ENCODE measurements around the gene TCF20.

The TCF20 gene

DNA sequence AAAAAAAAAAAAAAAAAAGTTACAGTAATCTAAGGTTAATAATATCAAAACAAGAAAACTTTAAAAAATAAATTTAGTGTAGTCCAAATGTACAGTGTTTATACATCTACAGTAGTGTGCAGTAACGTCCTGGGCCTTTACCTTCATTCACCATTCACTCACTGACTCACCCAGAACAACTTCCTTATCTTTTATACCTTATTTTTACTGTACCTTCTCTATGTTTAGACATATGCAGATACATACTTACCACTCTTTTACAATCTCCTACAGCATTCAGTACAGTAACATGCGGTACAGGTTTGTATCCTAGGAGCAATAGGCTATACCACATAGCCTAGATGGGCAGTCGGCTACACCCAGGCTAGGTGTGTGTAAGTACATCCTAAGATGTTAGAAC, 38.5 kb downstream of the TCF20 start:
- no peak for DNase-seq
- Histone ChIP-seq H3K4me1 (ENCODE audit: control insufficient read depth, low read depth, low read length) (no peaks in the 10 kb centered on the region), H2BK5ac (ENCODE audit: low read length) (no peak overlapping the region), H2BK120ac (ENCODE audit: low read depth, low read length) (no peak overlapping the region), H3K4me2 (ENCODE audit: low read length) (no peak overlapping the region), H4K8ac (ENCODE audit: low read depth, low read length) (no peak overlapping the region), H3K9ac (ENCODE audit: low read length) (no peak overlapping the region), H3K27me3 (ENCODE audit: insufficient read depth, low read length, poor library complexity) (no peaks in the 10 kb centered on the region), H3K79me2 (ENCODE audit: control insufficient read depth, insufficient read depth, low read length) (peaks cover 43% of the 10 kb centered on the region), H3K18ac (ENCODE audit: low read length) (no peak overlapping the region), H3K27ac (ENCODE audit: low read depth, low read length) (no peak overlapping the region), H3K23ac (ENCODE audit: low read length) (no peak overlapping the region), H3K36me3 (ENCODE audit: control insufficient read depth, insufficient read depth, low read length) (no peaks in the 10 kb centered on the region), H3K4me3 (ENCODE audit: low read length) (no peak overlapping the region), H4K5ac (ENCODE audit: low read length) (no peak overlapping the region), H2BK15ac (replicated peaks; ENCODE audit: low read depth) (no peak overlapping the region), H3K4ac (ENCODE audit: low read depth, low read length) (no peak overlapping the region), H2AK5ac (ENCODE audit: low read length) (no peak overlapping the region), H3K56ac (ENCODE audit: low read length) (no peak overlapping the region), H3K79me1 (ENCODE audit: low read length) (peaks cover 42% of the 10 kb centered on the region)
- no CpG with 5 or more reads among the region's 3 CpGs for WGBS (ENCODE audit: extremely low coverage, insufficient coverage, low lambda C conversion rate)

DNA sequence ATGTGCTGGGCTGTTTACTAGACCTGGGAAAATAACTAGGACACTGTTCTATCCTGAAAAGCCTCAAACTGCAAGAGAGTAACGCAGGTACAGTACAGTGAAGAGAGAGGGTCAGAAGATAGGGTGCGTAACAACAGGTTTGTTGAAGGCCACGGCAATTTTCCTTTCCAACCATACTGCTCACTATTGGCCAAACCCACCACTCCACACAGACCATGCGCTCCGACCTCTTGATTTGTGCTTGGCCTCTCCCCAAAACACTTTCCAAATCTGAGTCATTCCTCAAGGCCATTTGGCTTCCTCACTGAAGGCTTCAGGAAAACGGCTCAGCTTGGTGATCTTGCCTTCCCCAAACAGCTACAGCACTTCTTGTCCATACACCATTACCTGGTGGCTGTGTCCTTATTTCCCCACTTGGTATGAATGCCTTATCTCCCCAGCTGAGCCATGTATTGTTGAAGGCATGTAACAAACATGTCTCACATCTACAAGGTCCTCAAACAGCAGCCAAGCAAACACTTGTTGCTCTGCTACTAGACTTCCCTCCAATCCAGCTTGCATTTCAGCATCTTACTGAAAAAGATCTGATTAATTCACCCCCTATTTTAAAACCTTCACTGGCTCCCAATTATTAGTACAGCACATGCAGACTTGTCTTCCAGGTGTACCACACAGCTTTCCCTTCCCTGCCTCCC, 40.9 kb downstream of the TCF20 start:
- H2AK5ac ChIP-seq (ENCODE audit: low read length), result no peak overlapping the region
- no peak overlapping the region for H4K5ac ChIP-seq (ENCODE audit: low read length)
- H3K23ac ChIP-seq (ENCODE audit: low read length), result no peak overlapping the region
- H3K4me3 ChIP-seq (ENCODE audit: low read length), result no peak overlapping the region
- H3K4me1 ChIP-seq (ENCODE audit: control insufficient read depth, low read depth, low read length), result no peaks in the 10 kb centered on the region
- no CpG with 5 or more reads among the region's 6 CpGs for WGBS (ENCODE audit: extremely low coverage, insufficient coverage, low lambda C conversion rate)
- no peak overlapping the region for H3K4me2 ChIP-seq (ENCODE audit: low read length)
- H3K79me2 ChIP-seq (ENCODE audit: control insufficient read depth, insufficient read depth, low read length), result peaks cover 41% of the 10 kb centered on the region
- H3K79me1 ChIP-seq (ENCODE audit: low read length), result peaks cover 38% of the 10 kb centered on the region
- H2BK120ac ChIP-seq (ENCODE audit: low read depth, low read length), result no peak overlapping the region
- no peak for DNase-seq
- H3K4ac ChIP-seq (ENCODE audit: low read depth, low read length), result no peak overlapping the region
- no peaks in the 10 kb centered on the region for H3K36me3 ChIP-seq (ENCODE audit: control insufficient read depth, insufficient read depth, low read length)
- no peak overlapping the region for H3K27ac ChIP-seq (ENCODE audit: low read depth, low read length)
- no peaks in the 10 kb centered on the region for H3K27me3 ChIP-seq (ENCODE audit: insufficient read depth, low read length, poor library complexity)
- no peak overlapping the region for H2BK5ac ChIP-seq (ENCODE audit: low read length)
- no peak overlapping the region for H3K9ac ChIP-seq (ENCODE audit: low read length)
- H2BK15ac ChIP-seq (replicated peaks; ENCODE audit: low read depth), result no peak overlapping the region
- no peak overlapping the region for H3K18ac ChIP-seq (ENCODE audit: low read length)
- H4K8ac ChIP-seq (ENCODE audit: low read depth, low read length), result no peak overlapping the region
- no peak overlapping the region for H3K56ac ChIP-seq (ENCODE audit: low read length)

DNA sequence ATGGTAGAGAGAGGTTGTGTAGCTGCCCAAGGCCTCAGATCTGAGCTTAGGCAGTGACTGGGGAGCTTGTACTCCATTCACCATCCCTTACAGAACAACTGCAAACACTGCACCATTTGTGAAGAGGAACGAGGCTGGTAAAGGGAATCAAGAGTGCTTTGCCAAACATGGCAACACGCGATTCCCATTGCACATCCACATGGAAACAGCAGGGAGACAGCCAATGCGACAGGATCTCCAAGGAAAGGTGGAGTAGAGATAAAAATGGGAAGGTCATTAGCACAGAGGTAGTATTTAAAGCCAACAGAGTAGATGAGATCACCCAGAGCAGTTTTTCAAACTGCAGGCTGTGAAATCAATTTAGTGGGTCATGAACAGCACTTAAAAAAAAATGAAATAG, 42.0 kb downstream of the TCF20 start:
- DNase-seq, result no peak
- Histone ChIP-seq H3K4me2 (ENCODE audit: low read length) (no peak overlapping the region), H3K27ac (ENCODE audit: low read depth, low read length) (no peak overlapping the region), H3K4me1 (ENCODE audit: control insufficient read depth, low read depth, low read length) (no peaks in the 10 kb centered on the region), H3K56ac (ENCODE audit: low read length) (no peak overlapping the region), H2BK5ac (ENCODE audit: low read length) (no peak overlapping the region), H3K18ac (ENCODE audit: low read length) (no peak overlapping the region), H4K8ac (ENCODE audit: low read depth, low read length) (no peak overlapping the region), H3K36me3 (ENCODE audit: control insufficient read depth, insufficient read depth, low read length) (no peaks in the 10 kb centered on the region), H3K4me3 (ENCODE audit: low read length) (no peak overlapping the region), H4K5ac (ENCODE audit: low read length) (no peak overlapping the region), H3K9ac (ENCODE audit: low read length) (no peak overlapping the region), H3K4ac (ENCODE audit: low read depth, low read length) (no peak overlapping the region), H3K27me3 (ENCODE audit: insufficient read depth, low read length, poor library complexity) (no peaks in the 10 kb centered on the region), H2AK5ac (ENCODE audit: low read length) (no peak overlapping the region), H3K23ac (ENCODE audit: low read length) (no peak overlapping the region), H3K79me1 (ENCODE audit: low read length) (peaks cover 34% of the 10 kb centered on the region), H2BK120ac (ENCODE audit: low read depth, low read length) (no peak overlapping the region), H2BK15ac (replicated peaks; ENCODE audit: low read depth) (no peak overlapping the region), H3K79me2 (ENCODE audit: control insufficient read depth, insufficient read depth, low read length) (peaks cover 40% of the 10 kb centered on the region)
- WGBS (ENCODE audit: extremely low coverage, insufficient coverage, low lambda C conversion rate), result no CpG with 5 or more reads among the region's 4 CpGs

DNA sequence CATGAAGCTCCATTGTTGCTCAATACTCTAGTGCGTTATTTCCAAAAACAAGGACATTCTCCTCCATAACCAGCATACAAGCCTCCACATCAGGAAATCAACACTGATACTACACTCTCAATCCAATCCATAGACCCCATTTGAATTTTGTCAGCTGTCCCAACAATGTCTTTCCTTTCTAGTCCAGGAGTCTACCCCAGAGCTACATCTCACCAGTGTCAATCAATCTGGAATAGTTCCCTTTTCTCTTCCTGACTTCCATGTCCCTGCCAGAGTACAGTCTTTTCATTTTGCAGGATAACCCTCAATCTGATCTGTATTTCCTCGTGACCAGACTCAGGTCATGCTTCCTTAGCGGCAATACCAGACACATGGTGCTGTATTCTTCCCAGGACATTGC, 43.0 kb downstream of the TCF20 start:
- no peak overlapping the region for H4K8ac ChIP-seq (ENCODE audit: low read depth, low read length)
- no peak overlapping the region for H3K4me3 ChIP-seq (ENCODE audit: low read length)
- no peaks in the 10 kb centered on the region for H3K4me1 ChIP-seq (ENCODE audit: control insufficient read depth, low read depth, low read length)
- H3K9ac ChIP-seq (ENCODE audit: low read length), result no peak overlapping the region
- no peak overlapping the region for H2BK5ac ChIP-seq (ENCODE audit: low read length)
- H3K36me3 ChIP-seq (ENCODE audit: control insufficient read depth, insufficient read depth, low read length), result no peaks in the 10 kb centered on the region
- H2BK15ac ChIP-seq (replicated peaks; ENCODE audit: low read depth), result no peak overlapping the region
- no peak overlapping the region for H3K18ac ChIP-seq (ENCODE audit: low read length)
- H3K79me1 ChIP-seq (ENCODE audit: low read length), result peaks cover 30% of the 10 kb centered on the region
- H3K79me2 ChIP-seq (ENCODE audit: control insufficient read depth, insufficient read depth, low read length), result peaks cover 36% of the 10 kb centered on the region
- no peak overlapping the region for H2BK120ac ChIP-seq (ENCODE audit: low read depth, low read length)
- no peak overlapping the region for H3K27ac ChIP-seq (ENCODE audit: low read depth, low read length)
- H3K23ac ChIP-seq (ENCODE audit: low read length), result no peak overlapping the region
- H3K56ac ChIP-seq (ENCODE audit: low read length), result no peak overlapping the region
- DNase-seq, result no peak
- H2AK5ac ChIP-seq (ENCODE audit: low read length), result no peak overlapping the region
- no peak overlapping the region for H4K5ac ChIP-seq (ENCODE audit: low read length)
- WGBS (ENCODE audit: extremely low coverage, insufficient coverage, low lambda C conversion rate), result no CpG with 5 or more reads among the region's 3 CpGs
- no peak overlapping the region for H3K4me2 ChIP-seq (ENCODE audit: low read length)
- H3K27me3 ChIP-seq (ENCODE audit: insufficient read depth, low read length, poor library complexity), result no peaks in the 10 kb centered on the region
- no peak overlapping the region for H3K4ac ChIP-seq (ENCODE audit: low read depth, low read length)

DNA sequence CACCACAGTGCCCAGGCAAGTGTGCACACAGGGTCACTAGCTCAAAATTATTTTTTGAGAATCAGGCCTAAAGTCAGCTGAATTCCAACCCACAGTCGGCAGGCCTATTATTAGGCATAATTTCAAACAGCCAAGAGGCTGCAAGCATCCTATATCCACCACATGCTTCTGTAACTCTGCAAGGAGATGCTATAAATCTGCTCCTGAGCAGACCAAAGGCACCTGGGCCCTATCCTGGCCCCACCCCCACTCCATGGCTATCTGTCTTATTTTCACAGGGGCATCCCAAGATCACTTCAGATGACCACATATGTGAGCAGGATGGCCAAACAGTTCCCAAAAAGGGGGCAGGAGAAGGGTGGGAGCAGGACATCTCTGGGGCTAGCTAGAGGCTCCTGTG, 44.6 kb downstream of the TCF20 start:
- no peak overlapping the region for H2BK120ac ChIP-seq (ENCODE audit: low read depth, low read length)
- DNase-seq, result no peak
- no peak overlapping the region for H3K4ac ChIP-seq (ENCODE audit: low read depth, low read length)
- no peak overlapping the region for H4K8ac ChIP-seq (ENCODE audit: low read depth, low read length)
- H2AK5ac ChIP-seq (ENCODE audit: low read length), result no peak overlapping the region
- H2BK15ac ChIP-seq (replicated peaks; ENCODE audit: low read depth), result no peak overlapping the region
- H2BK5ac ChIP-seq (ENCODE audit: low read length), result no peak overlapping the region
- H3K4me2 ChIP-seq (ENCODE audit: low read length), result no peak overlapping the region
- no peak overlapping the region for H3K23ac ChIP-seq (ENCODE audit: low read length)
- no peak overlapping the region for H3K56ac ChIP-seq (ENCODE audit: low read length)
- H4K5ac ChIP-seq (ENCODE audit: low read length), result no peak overlapping the region
- no peak overlapping the region for H3K18ac ChIP-seq (ENCODE audit: low read length)
- WGBS (ENCODE audit: extremely low coverage, insufficient coverage, low lambda C conversion rate), result no CpG with 5 or more reads among the region's 1 CpG
- H3K9ac ChIP-seq (ENCODE audit: low read length), result no peak overlapping the region
- no peak overlapping the region for H3K4me3 ChIP-seq (ENCODE audit: low read length)
- peaks cover 29% of the 10 kb centered on the region for H3K79me1 ChIP-seq (ENCODE audit: low read length)
- H3K36me3 ChIP-seq (ENCODE audit: control insufficient read depth, insufficient read depth, low read length), result no peaks in the 10 kb centered on the region
- no peak overlapping the region for H3K27ac ChIP-seq (ENCODE audit: low read depth, low read length)
- no peaks in the 10 kb centered on the region for H3K27me3 ChIP-seq (ENCODE audit: insufficient read depth, low read length, poor library complexity)
- no peaks in the 10 kb centered on the region for H3K4me1 ChIP-seq (ENCODE audit: control insufficient read depth, low read depth, low read length)
- peaks cover 38% of the 10 kb centered on the region for H3K79me2 ChIP-seq (ENCODE audit: control insufficient read depth, insufficient read depth, low read length)

DNA sequence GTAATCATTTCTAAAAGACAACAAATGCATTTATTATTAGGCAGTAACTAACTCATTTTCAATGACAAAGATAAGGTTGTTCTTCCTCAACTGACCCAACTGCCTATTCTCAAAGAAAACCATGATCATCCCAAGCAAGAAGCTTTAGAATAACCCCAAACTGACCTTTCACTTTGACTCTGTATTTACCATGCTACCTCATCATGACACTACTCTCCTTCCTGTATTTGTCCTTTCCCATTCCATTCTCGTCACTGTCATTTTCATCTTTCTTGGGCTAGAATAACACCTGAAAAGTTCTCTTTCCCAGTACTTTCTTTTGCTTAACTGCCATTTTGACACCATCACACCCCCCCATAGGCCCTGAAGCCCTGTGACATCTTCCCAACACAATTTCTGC, 48.3 kb downstream of the TCF20 start:
- H3K23ac ChIP-seq (ENCODE audit: low read length), result no peak overlapping the region
- DNase-seq, result no peak
- H3K56ac ChIP-seq (ENCODE audit: low read length), result no peak overlapping the region
- H2AK5ac ChIP-seq (ENCODE audit: low read length), result no peak overlapping the region
- no peak overlapping the region for H2BK5ac ChIP-seq (ENCODE audit: low read length)
- H3K36me3 ChIP-seq (ENCODE audit: control insufficient read depth, insufficient read depth, low read length), result no peaks in the 10 kb centered on the region
- H3K4ac ChIP-seq (ENCODE audit: low read depth, low read length), result no peak overlapping the region
- H3K27ac ChIP-seq (ENCODE audit: low read depth, low read length), result no peak overlapping the region
- no peak overlapping the region for H4K8ac ChIP-seq (ENCODE audit: low read depth, low read length)
- H3K4me1 ChIP-seq (ENCODE audit: control insufficient read depth, low read depth, low read length), result peaks cover 4% of the 10 kb centered on the region
- H3K79me1 ChIP-seq (ENCODE audit: low read length), result peaks cover 24% of the 10 kb centered on the region
- H3K9ac ChIP-seq (ENCODE audit: low read length), result no peak overlapping the region
- H3K27me3 ChIP-seq (ENCODE audit: insufficient read depth, low read length, poor library complexity), result no peaks in the 10 kb centered on the region
- H2BK120ac ChIP-seq (ENCODE audit: low read depth, low read length), result no peak overlapping the region
- H4K5ac ChIP-seq (ENCODE audit: low read length), result no peak overlapping the region
- no peak overlapping the region for H3K18ac ChIP-seq (ENCODE audit: low read length)
- WGBS (ENCODE audit: extremely low coverage, insufficient coverage, low lambda C conversion rate), result no CpG with 5 or more reads among the region's 1 CpG
- no peak overlapping the region for H3K4me2 ChIP-seq (ENCODE audit: low read length)
- H3K79me2 ChIP-seq (ENCODE audit: control insufficient read depth, insufficient read depth, low read length), result peaks cover 29% of the 10 kb centered on the region
- H2BK15ac ChIP-seq (replicated peaks; ENCODE audit: low read depth), result no peak overlapping the region
- H3K4me3 ChIP-seq (ENCODE audit: low read length), result no peak overlapping the region
